Liver (tissue), 3 donors: Measurements from ENCODE around the gene GPD2.

Experiments
- JUND ChIP-seq, 2 donors: IDR thresholded peaks; 2 replicates each; pipeline ENCODE4 v1.6.1; 2016; ENCODE audit warnings: antibody characterized with exemption in 2 of 2
- RAD21 ChIP-seq, 2 donors: IDR thresholded peaks; 2 replicates each; pipeline ENCODE4 v1.6.1; 2016; ENCODE audit warnings: antibody characterized with exemption in 2 of 2, mild to moderate bottlenecking in 2 of 2
- RXRA ChIP-seq, 2 donors: IDR thresholded peaks; 2 replicates each; pipeline ENCODE4 v1.6.1; 2017 to 2018; ENCODE audit warnings: antibody characterized with exemption in 2 of 2, mild to moderate bottlenecking in 1 of 2
- TAF1 ChIP-seq: conservative IDR thresholded peaks from 2 replicates; pipeline ENCODE4 v1.6.1; 2016; ENCODE audit warnings: antibody characterized with exemption, mild to moderate bottlenecking
- TF ChIP-seq, protein P1 (sequence below): fragments of 150-350 bp; IDR thresholded peaks from 2 replicates; pipeline ENCODE4 v1.5.1; 2017; ENCODE audit warnings: improper control_type of control experiment, low read depth, low read length; ENCODE audit not compliant: missing input control
- donor health status: healthy.
- donor health status: healthy.

DNA sequence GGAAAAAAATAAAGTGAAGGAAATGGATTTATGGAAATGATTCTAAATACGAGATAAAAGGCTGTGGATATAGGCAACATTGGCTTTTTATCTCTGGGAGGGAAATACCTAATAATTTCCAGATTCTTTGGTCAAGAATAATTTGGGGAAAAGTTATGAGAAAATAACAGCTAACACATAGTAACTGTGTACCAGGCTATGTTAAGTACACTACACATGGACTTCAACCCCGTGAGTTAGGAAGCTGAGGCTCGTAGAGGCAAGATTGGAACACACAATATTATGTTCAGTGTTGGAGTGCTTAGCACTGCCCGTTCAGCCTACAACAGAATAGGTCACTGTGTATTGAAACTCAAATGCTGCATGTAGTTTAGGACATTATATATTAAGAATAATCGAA, 34.3 kb upstream of the GPD2 start:
- TF ChIP-seq, protein P1, sequence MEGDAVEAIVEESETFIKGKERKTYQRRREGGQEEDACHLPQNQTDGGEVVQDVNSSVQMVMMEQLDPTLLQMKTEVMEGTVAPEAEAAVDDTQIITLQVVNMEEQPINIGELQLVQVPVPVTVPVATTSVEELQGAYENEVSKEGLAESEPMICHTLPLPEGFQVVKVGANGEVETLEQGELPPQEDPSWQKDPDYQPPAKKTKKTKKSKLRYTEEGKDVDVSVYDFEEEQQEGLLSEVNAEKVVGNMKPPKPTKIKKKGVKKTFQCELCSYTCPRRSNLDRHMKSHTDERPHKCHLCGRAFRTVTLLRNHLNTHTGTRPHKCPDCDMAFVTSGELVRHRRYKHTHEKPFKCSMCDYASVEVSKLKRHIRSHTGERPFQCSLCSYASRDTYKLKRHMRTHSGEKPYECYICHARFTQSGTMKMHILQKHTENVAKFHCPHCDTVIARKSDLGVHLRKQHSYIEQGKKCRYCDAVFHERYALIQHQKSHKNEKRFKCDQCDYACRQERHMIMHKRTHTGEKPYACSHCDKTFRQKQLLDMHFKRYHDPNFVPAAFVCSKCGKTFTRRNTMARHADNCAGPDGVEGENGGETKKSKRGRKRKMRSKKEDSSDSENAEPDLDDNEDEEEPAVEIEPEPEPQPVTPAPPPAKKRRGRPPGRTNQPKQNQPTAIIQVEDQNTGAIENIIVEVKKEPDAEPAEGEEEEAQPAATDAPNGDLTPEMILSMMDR, result no peak
- TF ChIP-seq RAD21 (IDR thresholded peaks at IDR 0.05) (no peak), TAF1 (no peak), JUND (IDR thresholded peaks at IDR 0.05) (no peak), RXRA (IDR thresholded peaks at IDR 0.05) (no peak)
